ENCODE results near the gene PRDM16. TPM values are rescaled to one million over a fixed set of nuclear protein-coding genes. Genes with fewer than 3 reads are reported as not detected.

Gene PRDM16
- total RNA-seq, 1 donor from 2014 or later, result not detected

GRCh38 chr1:3190256-3191041, 121.4 kb downstream of the PRDM16 start:
- no peak for DNase-seq

- DNase-seq, result no peak
These were observed 123.4 kb downstream of the PRDM16 start for GRCh38 chr1:3192361-3192760.

- DNase-seq, result no peak
These were observed 123.8 kb downstream of the PRDM16 start for GRCh38 chr1:3192825-3193224.

- no peak for DNase-seq
These were observed 124.8 kb downstream of the PRDM16 start for GRCh38 chr1:3193811-3194210.

- DNase-seq, result no peak
These were observed 125.9 kb downstream of the PRDM16 start for GRCh38 chr1:3194760-3195479.

- no peak for DNase-seq
These were observed 126.4 kb downstream of the PRDM16 start for GRCh38 chr1:3195480-3195815.

- no peak for DNase-seq
These were observed 127.0 kb downstream of the PRDM16 start for GRCh38 chr1:3195966-3196515.

GRCh38 chr1:3196577-3197245, 127.7 kb downstream of the PRDM16 start:
- no peak for DNase-seq

GRCh38 chr1:3197781-3198316, 128.8 kb downstream of the PRDM16 start:
- no peak for DNase-seq

GRCh38 chr1:3198371-3199271, 129.6 kb downstream of the PRDM16 start:
- DNase-seq, result no peak

- no peak for DNase-seq
These were observed 135.7 kb downstream of the PRDM16 start for GRCh38 chr1:3204725-3205124.

GRCh38 chr1:3205815-3206214, 136.8 kb downstream of the PRDM16 start:
- no peak for DNase-seq

- DNase-seq, result no peak
These were observed 137.7 kb downstream of the PRDM16 start for GRCh38 chr1:3206696-3207095.

- no peak for DNase-seq
These were observed 138.3 kb downstream of the PRDM16 start for GRCh38 chr1:3207217-3207848.

GRCh38 chr1:3208819-3209200, 139.8 kb downstream of the PRDM16 start:
- DNase-seq, result no peak

GRCh38 chr1:3209201-3209600, 140.2 kb downstream of the PRDM16 start:
- no peak for DNase-seq

- no peak for DNase-seq
These were observed 142.8 kb downstream of the PRDM16 start for GRCh38 chr1:3211582-3212375.

GRCh38 chr1:3212453-3213355, 143.7 kb downstream of the PRDM16 start:
- DNase-seq, result no peak

- no peak for DNase-seq
These were observed 144.7 kb downstream of the PRDM16 start for GRCh38 chr1:3213730-3214129.
